GM19193 (cell line): ENCODE data around the gene ETS1.

Source experiments
- POLR2A ChIP-seq: IDR thresholded peaks from 4 replicates; pipeline ENCODE4 v1.6.1; 2011; ENCODE audit not compliant: insufficient read depth, insufficient read length; ENCODE audit errors: extremely low read depth

The ETS1 gene

GRCh38 chr11:128535468-128536457 is 51.6 kb downstream of the ETS1 start:
- no peak for TF ChIP-seq POLR2A

- TF ChIP-seq POLR2A = no peak
Observed at GRCh38 chr11:128533472-128533871, 53.9 kb downstream of the ETS1 start.

GRCh38 chr11:128532572-128533091 is 54.7 kb downstream of the ETS1 start:
- TF ChIP-seq POLR2A = no peak

GRCh38 chr11:128532016-128532571 is 55.3 kb downstream of the ETS1 start:
- TF ChIP-seq POLR2A = no peak

GRCh38 chr11:128531588-128531987 is 55.8 kb downstream of the ETS1 start:
- TF ChIP-seq POLR2A = no peak

GRCh38 chr11:128530118-128531074 is 57.0 kb downstream of the ETS1 start:
- TF ChIP-seq POLR2A = no peak

- no peak for TF ChIP-seq POLR2A
Observed at GRCh38 chr11:128528294-128528693, 59.1 kb downstream of the ETS1 start.

GRCh38 chr11:128527046-128527445 is 60.3 kb downstream of the ETS1 start:
- no peak for TF ChIP-seq POLR2A

GRCh38 chr11:128525411-128526243 is 61.7 kb downstream of the ETS1 start:
- TF ChIP-seq POLR2A = no peak

GRCh38 chr11:128524172-128524571 is 63.2 kb downstream of the ETS1 start:
- no peak for TF ChIP-seq POLR2A

GRCh38 chr11:128523641-128524040 is 63.7 kb downstream of the ETS1 start:
- TF ChIP-seq POLR2A = no peak

- TF ChIP-seq POLR2A = no peak
Observed at GRCh38 chr11:128522943-128523518, 64.3 kb downstream of the ETS1 start.

GRCh38 chr11:128522055-128522942 is 65.1 kb downstream of the ETS1 start:
- TF ChIP-seq POLR2A = peak; percentile 91

- peak; percentile 10 for TF ChIP-seq POLR2A
Observed at GRCh38 chr11:128521682-128522054, 65.7 kb downstream of the ETS1 start.
